A549 (cell line): ENCODE results near the gene CYGB. TPM values are rescaled to one million over a fixed set of nuclear protein-coding genes. Genes with fewer than 3 reads are reported as not detected.

Experiments used
- ATAC-seq, 2 experiments: fragments of 200-7000 bp in 1 of 2; fragments of >200 bp in 1 of 2; cut with Nextera tagmentation in 1 of 2; cut with Tn5 transposase in 1 of 2; 3 replicates each; pipeline versions ENCODE4 v1.8.0 to v1.9.1; 2018 to 2020; ENCODE audit warnings: mild to moderate bottlenecking in 1 of 2, moderate library complexity in 1 of 2
- CTCF ChIA-PET: fragments of 300-600 bp; sonication (Branson Sonifier 250); formaldehyde crosslinking; extraction: SDS; loops from one replicate; lab custom pipeline; 2021; ENCODE audit warnings: antibody characterized with exemption, inconsistent platforms; lab: Yijun Ruan, JAX
- POLR2A ChIA-PET: fragments of 350-600 bp; formaldehyde crosslinking; extraction: SDS; loops from one replicate; lab custom pipeline; 2021; ENCODE audit warnings: antibody characterized with exemption, inconsistent platforms; lab: Yijun Ruan, JAX
- DNase-seq, 2 experiments: peaks; one replicate each; pipeline versions ENCODE4 v3.0.0 to v3.0.0-alpha.2; 2011 to 2016; ENCODE audit warnings: low read depth in 1 of 2, low spot score in 1 of 2
- FAIRE-seq: peaks from 2 replicates; lab custom pipeline; 2011; peaks lifted over from hg19 to GRCh38; lab: Jason Lieb, UNC
- H3K27ac ChIP-seq, 2 experiments: fragments of >200 bp; sonication (Bioruptor Twin); formaldehyde crosslinking; 3 replicates each; pipeline ENCODE4 v1.5.1; 2016 to 2017
- H3K4me1 ChIP-seq: fragments of >200 bp; sonication (Bioruptor Twin); formaldehyde crosslinking; 3 replicates; pipeline ENCODE4 v1.6.1; 2016
- H3K4me2 ChIP-seq: fragments of >200 bp; sonication (Bioruptor Twin); formaldehyde crosslinking; 3 replicates; pipeline ENCODE4 v1.6.1; 2016
- H3K4me3 ChIP-seq: fragments of >200 bp; sonication (Bioruptor Twin); formaldehyde crosslinking; 3 replicates; pipeline ENCODE4 v1.5.1; 2016
- H3K9me3 ChIP-seq: fragments of >200 bp; sonication (Bioruptor Twin); formaldehyde crosslinking; 3 replicates; pipeline ENCODE4 v1.6.1; 2016
- CEBPB ChIP-seq, 2 experiments: fragments of >200 bp in 1 of 2; sonication (Bioruptor Twin) in 1 of 2; formaldehyde crosslinking in 1 of 2; IDR thresholded peaks; 2 replicates each; pipeline ENCODE4 v1.6.1; 2012 to 2016
- CHD2 ChIP-seq: fragments of 150-350 bp; IDR thresholded peaks from 2 replicates; pipeline ENCODE4 v1.6.1; 2014; ENCODE audit warnings: low read length; ENCODE audit not compliant: partially characterized antibody
- CHD4 ChIP-seq: fragments of 200-600 bp; sonication (generic); IDR thresholded peaks from 2 replicates; pipeline ENCODE4 v1.6.1; 2016; ENCODE audit warnings: antibody characterized with exemption, mild to moderate bottlenecking, borderline replicate concordance
- EHF ChIP-seq: fragments of 250-450 bp; sonication (Bioruptor Pico); IDR thresholded peaks from 2 replicates; pipeline ENCODE4 v1.5.0; 2020; ENCODE audit warnings: mild to moderate bottlenecking
- GATA3 ChIP-seq: IDR thresholded peaks from 2 replicates; pipeline ENCODE4 v1.6.1; 2012; ENCODE audit warnings: borderline replicate concordance
- HEYL ChIP-seq: fragments of 250-450 bp; sonication (Bioruptor Pico); IDR thresholded peaks from 2 replicates; pipeline ENCODE4 v1.8.0; 2021; ENCODE audit warnings: mild to moderate bottlenecking, moderate library complexity
- HOXA7 ChIP-seq: fragments of 250-450 bp; sonication (Bioruptor Pico); IDR thresholded peaks from 2 replicates; pipeline ENCODE4 v1.5.0; 2020; ENCODE audit warnings: mild to moderate bottlenecking, moderate library complexity
- JUN ChIP-seq, 2 experiments: fragments of >200 bp; sonication (Bioruptor Twin); formaldehyde crosslinking; IDR thresholded peaks; 2 replicates in 1 of 2; 3 replicates in 1 of 2; pipeline ENCODE4 v1.6.1; 2016 to 2017
- NFE2L2 ChIP-seq: fragments of 150-350 bp; conservative IDR thresholded peaks from 2 replicates; pipeline ENCODE4 v1.6.1; 2014; ENCODE audit warnings: low read length
- RFX5 ChIP-seq: fragments of 450-650 bp; IDR thresholded peaks from 2 replicates; pipeline ENCODE4 v1.7.1; 2014; ENCODE audit warnings: antibody characterized with exemption, mild to moderate bottlenecking, moderate library complexity
- SMC3 ChIP-seq: fragments of >200 bp; sonication (Bioruptor Twin); formaldehyde crosslinking; IDR thresholded peaks from 3 replicates; pipeline ENCODE4 v1.6.1; 2018; ENCODE audit warnings: inconsistent platforms
- ZC3H11A ChIP-seq: fragments of 450-650 bp; IDR thresholded peaks from 2 replicates; pipeline ENCODE4 v1.6.1; 2014; ENCODE audit warnings: antibody characterized with exemption, mild to moderate bottlenecking
- ZFP36 ChIP-seq: fragments of 450-650 bp; IDR thresholded peaks from 2 replicates; pipeline ENCODE4 v1.6.1; 2014; ENCODE audit warnings: borderline replicate concordance; ENCODE audit not compliant: partially characterized antibody
- WGBS: methylation state at CpG from one replicate; pipeline ENCODE4 v1.1.6; 2017; ENCODE audit errors: missing lambda C conversion rate; 5-methylcytosine and 5-hydroxymethylcytosine counted together
- polyA plus RNA-seq, 4 experiments: library from polyadenylated mRNA; depleted of rRNA in 3 of 4; stranded (reverse); fragments of >200 nt; fragmentation: RNase III in 1 of 4; extraction: RNeasy Plus Mini Kit Qiagen cat#74134 plus additional on column Dnase treatment in 1 of 4; gene quantifications; 2 replicates in 3 of 4; 3 replicates in 1 of 4; pipeline ENCODE4 v1.2.3, GENCODE V29; 2011 to 2017
- TF ChIP-seq, protein P1 (sequence below): fragments of >200 bp; sonication (Bioruptor Twin); formaldehyde crosslinking; IDR thresholded peaks from 3 replicates; pipeline ENCODE4 v1.6.1; 2016
- TF ChIP-seq, protein P2 (sequence below): fragments of 250-450 bp; sonication (Bioruptor Pico); IDR thresholded peaks from 2 replicates; pipeline ENCODE4 v1.5.0; 2021; ENCODE audit warnings: mild to moderate bottlenecking, moderate library complexity, borderline replicate concordance
- TF ChIP-seq, protein P3 (sequence below): fragments of 200-600 bp; sonication (generic); IDR thresholded peaks from 2 replicates; pipeline ENCODE4 v1.6.1; 2016; ENCODE audit warnings: antibody characterized with exemption, mild to moderate bottlenecking, moderate library complexity

The CYGB gene
- polyA plus RNA-seq, 2 of the 4 experiments (the other 2 are of a cell fraction), result 1.1 TPM

DNA sequence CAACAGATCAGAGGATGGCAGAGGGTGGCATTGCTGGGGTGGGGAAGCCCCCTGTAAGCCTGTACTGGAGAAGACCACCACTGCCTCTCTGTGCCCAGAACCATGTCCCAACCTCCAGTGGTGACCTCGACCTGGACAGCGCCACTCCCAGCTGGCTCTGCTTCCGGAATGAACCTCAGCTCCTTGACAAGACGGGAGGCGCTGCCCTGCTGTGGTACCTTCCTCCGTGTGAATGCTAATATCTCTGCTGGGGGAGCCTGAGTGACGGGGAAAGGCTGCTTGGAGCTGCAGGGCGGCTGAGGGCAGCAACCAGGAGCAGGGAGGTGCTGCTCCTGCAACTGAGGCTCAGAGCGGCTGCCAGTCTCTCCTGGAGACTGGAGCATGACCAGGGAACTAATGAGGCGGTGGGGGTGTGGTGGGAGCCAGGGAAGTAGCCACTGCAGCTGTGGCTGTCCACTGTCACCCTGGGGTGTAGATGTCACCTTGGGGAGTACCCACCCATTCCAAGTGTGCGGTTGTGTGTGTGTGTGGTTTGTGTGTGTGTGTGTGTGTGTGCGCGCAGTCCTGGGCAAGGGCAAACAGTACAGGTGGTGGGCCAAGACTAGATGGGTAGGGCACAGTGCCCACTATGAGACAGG is 8.5 kb upstream of the CYGB start:
- WGBS, result 74% methylated on average over 11 of the region's 13 CpGs
- Histone ChIP-seq H3K9me3 (no peaks in the 10 kb centered on the region), H3K4me1 (peaks cover 30% of the 10 kb centered on the region), H3K4me3 (no peak overlapping the region), H3K27ac (no peak overlapping the region), H3K4me2 (no peak overlapping the region)
- POLR2A ChIA-PET, result interaction anchor here (2.3 kb wide), 1 partner anchor 11 kb away, joined by 11 read pairs; no protein-coding TSS in a partner anchor
- ATAC-seq (no peak), DNase-seq (no peak), FAIRE-seq (no peak)
- CTCF ChIA-PET, result interaction anchor here (0.7 to 17.7 kb wide), 30 partner anchors 10 to 243 kb away, joined by 3 to 362 read pairs (median 4); partner anchors contain the start of genes CYGB, RHBDF2 and ST6GALNAC2
- TF ChIP-seq SMC3 (no peak), EHF (CRISPR knock-in tag) (no peak), CEBPB (IDR thresholded peaks at IDR 0.05) (no peak), HEYL (CRISPR knock-in tag) (no peak), JUN (IDR thresholded peaks at IDR 0.05) (no peak), ZC3H11A (no peak), CHD4 (no peak), RFX5 (no peak), ZFP36 (no peak), HOXA7 (CRISPR knock-in tag) (no peak), NFE2L2 (no peak)
- TF ChIP-seq, protein P1, sequence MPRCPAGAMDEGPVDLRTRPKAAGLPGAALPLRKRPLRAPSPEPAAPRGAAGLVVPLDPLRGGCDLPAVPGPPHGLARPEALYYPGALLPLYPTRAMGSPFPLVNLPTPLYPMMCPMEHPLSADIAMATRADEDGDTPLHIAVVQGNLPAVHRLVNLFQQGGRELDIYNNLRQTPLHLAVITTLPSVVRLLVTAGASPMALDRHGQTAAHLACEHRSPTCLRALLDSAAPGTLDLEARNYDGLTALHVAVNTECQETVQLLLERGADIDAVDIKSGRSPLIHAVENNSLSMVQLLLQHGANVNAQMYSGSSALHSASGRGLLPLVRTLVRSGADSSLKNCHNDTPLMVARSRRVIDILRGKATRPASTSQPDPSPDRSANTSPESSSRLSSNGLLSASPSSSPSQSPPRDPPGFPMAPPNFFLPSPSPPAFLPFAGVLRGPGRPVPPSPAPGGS, result no peak
- TF ChIP-seq, protein P2, sequence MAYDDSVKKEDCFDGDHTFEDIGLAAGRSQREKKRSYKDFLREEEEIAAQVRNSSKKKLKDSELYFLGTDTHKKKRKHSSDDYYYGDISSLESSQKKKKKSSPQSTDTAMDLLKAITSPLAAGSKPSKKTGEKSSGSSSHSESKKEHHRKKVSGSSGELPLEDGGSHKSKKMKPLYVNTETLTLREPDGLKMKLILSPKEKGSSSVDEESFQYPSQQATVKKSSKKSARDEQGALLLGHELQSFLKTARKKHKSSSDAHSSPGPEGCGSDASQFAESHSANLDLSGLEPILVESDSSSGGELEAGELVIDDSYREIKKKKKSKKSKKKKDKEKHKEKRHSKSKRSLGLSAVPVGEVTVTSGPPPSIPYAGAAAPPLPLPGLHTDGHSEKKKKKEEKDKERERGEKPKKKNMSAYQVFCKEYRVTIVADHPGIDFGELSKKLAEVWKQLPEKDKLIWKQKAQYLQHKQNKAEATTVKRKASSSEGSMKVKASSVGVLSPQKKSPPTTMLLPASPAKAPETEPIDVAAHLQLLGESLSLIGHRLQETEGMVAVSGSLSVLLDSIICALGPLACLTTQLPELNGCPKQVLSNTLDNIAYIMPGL (CRISPR knock-in tag), result no peak
- TF ChIP-seq, protein P3, sequence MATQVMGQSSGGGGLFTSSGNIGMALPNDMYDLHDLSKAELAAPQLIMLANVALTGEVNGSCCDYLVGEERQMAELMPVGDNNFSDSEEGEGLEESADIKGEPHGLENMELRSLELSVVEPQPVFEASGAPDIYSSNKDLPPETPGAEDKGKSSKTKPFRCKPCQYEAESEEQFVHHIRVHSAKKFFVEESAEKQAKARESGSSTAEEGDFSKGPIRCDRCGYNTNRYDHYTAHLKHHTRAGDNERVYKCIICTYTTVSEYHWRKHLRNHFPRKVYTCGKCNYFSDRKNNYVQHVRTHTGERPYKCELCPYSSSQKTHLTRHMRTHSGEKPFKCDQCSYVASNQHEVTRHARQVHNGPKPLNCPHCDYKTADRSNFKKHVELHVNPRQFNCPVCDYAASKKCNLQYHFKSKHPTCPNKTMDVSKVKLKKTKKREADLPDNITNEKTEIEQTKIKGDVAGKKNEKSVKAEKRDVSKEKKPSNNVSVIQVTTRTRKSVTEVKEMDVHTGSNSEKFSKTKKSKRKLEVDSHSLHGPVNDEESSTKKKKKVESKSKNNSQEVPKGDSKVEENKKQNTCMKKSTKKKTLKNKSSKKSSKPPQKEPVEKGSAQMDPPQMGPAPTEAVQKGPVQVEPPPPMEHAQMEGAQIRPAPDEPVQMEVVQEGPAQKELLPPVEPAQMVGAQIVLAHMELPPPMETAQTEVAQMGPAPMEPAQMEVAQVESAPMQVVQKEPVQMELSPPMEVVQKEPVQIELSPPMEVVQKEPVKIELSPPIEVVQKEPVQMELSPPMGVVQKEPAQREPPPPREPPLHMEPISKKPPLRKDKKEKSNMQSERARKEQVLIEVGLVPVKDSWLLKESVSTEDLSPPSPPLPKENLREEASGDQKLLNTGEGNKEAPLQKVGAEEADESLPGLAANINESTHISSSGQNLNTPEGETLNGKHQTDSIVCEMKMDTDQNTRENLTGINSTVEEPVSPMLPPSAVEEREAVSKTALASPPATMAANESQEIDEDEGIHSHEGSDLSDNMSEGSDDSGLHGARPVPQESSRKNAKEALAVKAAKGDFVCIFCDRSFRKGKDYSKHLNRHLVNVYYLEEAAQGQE, result no peak

DNA sequence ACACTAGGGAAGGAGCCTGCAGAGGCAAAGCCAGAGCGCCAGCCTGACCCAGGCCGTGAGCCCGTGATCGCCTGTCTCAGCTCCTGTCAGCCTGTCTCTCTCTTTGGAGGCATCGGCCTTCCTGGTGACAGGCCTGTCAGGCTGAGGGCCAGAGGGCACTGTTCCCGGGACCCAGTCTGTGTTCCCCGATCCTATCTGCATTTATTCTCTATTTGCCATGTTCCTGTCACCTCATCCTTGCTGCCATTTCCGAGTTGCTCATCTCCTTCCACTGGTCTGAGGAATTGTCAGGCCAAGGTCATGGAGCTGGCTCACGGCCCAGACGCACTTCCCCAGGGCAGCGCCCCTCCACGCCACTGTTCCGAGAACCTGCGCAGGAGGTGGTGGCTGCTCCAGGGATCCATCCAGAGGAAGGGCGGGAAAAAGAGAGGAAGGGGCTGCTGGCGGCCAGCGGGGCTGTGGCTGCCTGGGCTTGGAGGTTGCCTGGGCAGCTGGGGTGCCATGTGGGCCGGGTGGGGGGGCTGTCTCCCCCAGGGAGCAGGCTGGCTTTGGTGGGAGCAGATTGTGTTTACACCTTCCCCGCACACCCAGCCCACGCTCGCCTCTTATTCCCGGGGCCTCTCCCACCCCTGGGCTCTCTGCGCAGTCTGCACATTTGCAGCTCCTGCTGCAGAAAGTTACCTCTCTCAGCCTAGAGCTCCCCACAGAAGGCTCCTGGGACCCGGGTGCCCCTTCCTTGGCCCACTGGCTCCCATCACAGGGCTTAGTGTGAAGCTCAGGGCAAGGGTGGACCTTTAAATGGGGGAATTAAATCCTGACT is 7.2 kb upstream of the CYGB start:
- peaks cover 26% of the 10 kb centered on the region for H3K4me1 ChIP-seq
- POLR2A ChIA-PET, result no interaction called here
- DNase-seq, result no peak
- no peak overlapping the region for H3K4me2 ChIP-seq
- CTCF ChIA-PET, result interaction anchor here (0.7 to 17.7 kb wide), 16 partner anchors 8 to 542 kb away, joined by 3 to 362 read pairs (median 8); partner anchors contain the start of genes CYGB and ST6GALNAC2
- WGBS, result 71% methylated on average over 24 of the region's 24 CpGs
- no peak overlapping the region for H3K4me3 ChIP-seq
- H3K27ac ChIP-seq, result peak overlapping the region in 1 of 2 experiments; percentile 39; a peak in 3 of 6 replicates
- no peaks in the 10 kb centered on the region for H3K9me3 ChIP-seq
- no peak for ATAC-seq
- FAIRE-seq, result no peak
- no peak for TF ChIP-seq GATA3
- no peak for TF ChIP-seq CHD2
